Measurements from ENCODE around the gene PSMD9. TPM values are rescaled to one million over a fixed set of nuclear protein-coding genes. Genes with fewer than 3 reads are reported as not detected.
A peak's percentile ranks its signal among the peaks of the same experiment; 100 is the strongest.

Gene PSMD9
- polyA plus RNA-seq, 1 donor from 2014 or later, result 79.3 TPM

DNA sequence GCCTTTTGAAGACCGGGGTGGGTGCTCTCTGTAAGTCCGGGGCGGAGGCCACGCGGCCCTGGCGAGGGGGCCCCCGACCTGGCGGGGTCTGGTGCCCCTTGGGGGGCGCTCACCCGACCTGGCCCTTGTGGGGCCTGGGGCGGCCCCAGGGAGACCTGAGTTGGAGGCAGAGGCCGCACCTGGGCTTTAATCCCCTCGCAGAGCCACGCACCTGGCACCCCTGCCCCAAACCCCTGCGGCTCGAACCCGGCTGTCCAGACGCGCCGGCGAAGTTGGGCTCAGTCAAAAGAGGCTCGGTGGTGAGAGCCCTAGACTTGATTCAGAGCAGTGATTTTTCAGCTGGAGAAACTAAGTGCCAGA lies 30.1 kb downstream of the PSMD9 start:
- Histone ChIP-seq H3K9me3 (ENCODE audit: low read length) (no peaks in the 10 kb centered on the region), H3K27ac (ENCODE audit: low read length) (peak overlapping the region; percentile 20), H3K79me2 (replicated peaks; ENCODE audit: insufficient read depth, low read length) (no peaks in the 10 kb centered on the region), H3K9me2 (ENCODE audit: insufficient read depth, low read length) (no peaks in the 10 kb centered on the region), H3K4me3 (ENCODE audit: low read length) (peak overlapping the region; percentile 83), H3K4me2 (ENCODE audit: low read length) (peak overlapping the region; percentile 73), H2AFZ (ENCODE audit: low read depth, low read length) (no peak overlapping the region), H3K36me3 (ENCODE audit: insufficient read depth, low read length) (no peaks in the 10 kb centered on the region), H4K20me1 (ENCODE audit: insufficient read depth) (no peaks in the 10 kb centered on the region), H3F3A (ENCODE audit: insufficient read depth, low read length, poor library complexity, severe bottlenecking) (no peaks in the 10 kb centered on the region), H3K27me3 (ENCODE audit: insufficient read depth, low read depth, low read length) (no peaks in the 10 kb centered on the region), H3K9ac (ENCODE audit: low read length) (peak overlapping the region; percentile 62)
- TF ChIP-seq RAD21 (conservative IDR thresholded peaks at IDR 0.05) (no peak), TAF1 (IDR thresholded peaks at IDR 0.05; ENCODE audit: low read depth) (no peak), POLR2AphosphoS5 (IDR thresholded peaks at IDR 0.05) (no peak), EP300 (conservative IDR thresholded peaks at IDR 0.05; ENCODE audit: poor library complexity, severe bottlenecking) (no peak), SMC3 (conservative IDR thresholded peaks at IDR 0.05; ENCODE audit: poor library complexity) (no peak), EZH2 (IDR thresholded peaks at IDR 0.05; ENCODE audit: borderline replicate concordance, insufficient read depth, low read length, poor library complexity, severe bottlenecking) (no peak), MXI1 (conservative IDR thresholded peaks at IDR 0.05; ENCODE audit: poor library complexity, severe bottlenecking) (no peak)
- TF ChIP-seq, protein P1, sequence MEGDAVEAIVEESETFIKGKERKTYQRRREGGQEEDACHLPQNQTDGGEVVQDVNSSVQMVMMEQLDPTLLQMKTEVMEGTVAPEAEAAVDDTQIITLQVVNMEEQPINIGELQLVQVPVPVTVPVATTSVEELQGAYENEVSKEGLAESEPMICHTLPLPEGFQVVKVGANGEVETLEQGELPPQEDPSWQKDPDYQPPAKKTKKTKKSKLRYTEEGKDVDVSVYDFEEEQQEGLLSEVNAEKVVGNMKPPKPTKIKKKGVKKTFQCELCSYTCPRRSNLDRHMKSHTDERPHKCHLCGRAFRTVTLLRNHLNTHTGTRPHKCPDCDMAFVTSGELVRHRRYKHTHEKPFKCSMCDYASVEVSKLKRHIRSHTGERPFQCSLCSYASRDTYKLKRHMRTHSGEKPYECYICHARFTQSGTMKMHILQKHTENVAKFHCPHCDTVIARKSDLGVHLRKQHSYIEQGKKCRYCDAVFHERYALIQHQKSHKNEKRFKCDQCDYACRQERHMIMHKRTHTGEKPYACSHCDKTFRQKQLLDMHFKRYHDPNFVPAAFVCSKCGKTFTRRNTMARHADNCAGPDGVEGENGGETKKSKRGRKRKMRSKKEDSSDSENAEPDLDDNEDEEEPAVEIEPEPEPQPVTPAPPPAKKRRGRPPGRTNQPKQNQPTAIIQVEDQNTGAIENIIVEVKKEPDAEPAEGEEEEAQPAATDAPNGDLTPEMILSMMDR (IDR thresholded peaks at IDR 0.05; ENCODE audit: poor library complexity, severe bottlenecking), result no peak
- TF ChIP-seq, protein P2, sequence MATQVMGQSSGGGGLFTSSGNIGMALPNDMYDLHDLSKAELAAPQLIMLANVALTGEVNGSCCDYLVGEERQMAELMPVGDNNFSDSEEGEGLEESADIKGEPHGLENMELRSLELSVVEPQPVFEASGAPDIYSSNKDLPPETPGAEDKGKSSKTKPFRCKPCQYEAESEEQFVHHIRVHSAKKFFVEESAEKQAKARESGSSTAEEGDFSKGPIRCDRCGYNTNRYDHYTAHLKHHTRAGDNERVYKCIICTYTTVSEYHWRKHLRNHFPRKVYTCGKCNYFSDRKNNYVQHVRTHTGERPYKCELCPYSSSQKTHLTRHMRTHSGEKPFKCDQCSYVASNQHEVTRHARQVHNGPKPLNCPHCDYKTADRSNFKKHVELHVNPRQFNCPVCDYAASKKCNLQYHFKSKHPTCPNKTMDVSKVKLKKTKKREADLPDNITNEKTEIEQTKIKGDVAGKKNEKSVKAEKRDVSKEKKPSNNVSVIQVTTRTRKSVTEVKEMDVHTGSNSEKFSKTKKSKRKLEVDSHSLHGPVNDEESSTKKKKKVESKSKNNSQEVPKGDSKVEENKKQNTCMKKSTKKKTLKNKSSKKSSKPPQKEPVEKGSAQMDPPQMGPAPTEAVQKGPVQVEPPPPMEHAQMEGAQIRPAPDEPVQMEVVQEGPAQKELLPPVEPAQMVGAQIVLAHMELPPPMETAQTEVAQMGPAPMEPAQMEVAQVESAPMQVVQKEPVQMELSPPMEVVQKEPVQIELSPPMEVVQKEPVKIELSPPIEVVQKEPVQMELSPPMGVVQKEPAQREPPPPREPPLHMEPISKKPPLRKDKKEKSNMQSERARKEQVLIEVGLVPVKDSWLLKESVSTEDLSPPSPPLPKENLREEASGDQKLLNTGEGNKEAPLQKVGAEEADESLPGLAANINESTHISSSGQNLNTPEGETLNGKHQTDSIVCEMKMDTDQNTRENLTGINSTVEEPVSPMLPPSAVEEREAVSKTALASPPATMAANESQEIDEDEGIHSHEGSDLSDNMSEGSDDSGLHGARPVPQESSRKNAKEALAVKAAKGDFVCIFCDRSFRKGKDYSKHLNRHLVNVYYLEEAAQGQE (IDR thresholded peaks at IDR 0.05; ENCODE audit: borderline replicate concordance), result no peak

DNA sequence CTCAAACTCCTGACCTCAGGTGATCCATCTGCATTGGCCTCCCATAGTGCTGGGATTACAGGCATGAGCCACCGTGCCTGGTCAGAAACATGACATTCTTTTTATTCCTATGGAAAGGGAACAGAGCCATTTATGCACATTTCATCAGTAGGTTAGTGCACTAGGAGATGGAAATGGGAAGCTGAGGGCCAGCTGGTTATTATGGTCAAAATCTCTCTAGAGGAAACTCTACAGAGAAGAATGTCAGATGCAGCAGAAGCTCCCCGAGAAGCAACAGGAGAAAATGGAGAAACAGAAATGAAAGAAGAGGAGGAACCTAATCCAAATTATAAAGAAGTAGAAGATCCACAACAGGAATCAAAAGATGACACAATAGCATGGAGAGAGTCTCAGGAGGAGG lies 32.5 kb downstream of the PSMD9 start:
- H3K27ac ChIP-seq (ENCODE audit: low read length), result no peak overlapping the region
- no peak overlapping the region for H3K9ac ChIP-seq (ENCODE audit: low read length)
- H3F3A ChIP-seq (ENCODE audit: insufficient read depth, low read length, poor library complexity, severe bottlenecking), result no peaks in the 10 kb centered on the region
- H2AFZ ChIP-seq (ENCODE audit: low read depth, low read length), result no peak overlapping the region
- no peaks in the 10 kb centered on the region for H4K20me1 ChIP-seq (ENCODE audit: insufficient read depth)
- no peaks in the 10 kb centered on the region for H3K27me3 ChIP-seq (ENCODE audit: insufficient read depth, low read depth, low read length)
- no peak overlapping the region for H3K4me3 ChIP-seq (ENCODE audit: low read length)
- no peaks in the 10 kb centered on the region for H3K9me3 ChIP-seq (ENCODE audit: low read length)
- no peaks in the 10 kb centered on the region for H3K79me2 ChIP-seq (replicated peaks; ENCODE audit: insufficient read depth, low read length)
- no peak overlapping the region for H3K4me2 ChIP-seq (ENCODE audit: low read length)
- TF ChIP-seq EZH2 (IDR thresholded peaks at IDR 0.05; ENCODE audit: borderline replicate concordance, insufficient read depth, low read length, poor library complexity, severe bottlenecking) (no peak), TAF1 (IDR thresholded peaks at IDR 0.05; ENCODE audit: low read depth) (no peak), EP300 (conservative IDR thresholded peaks at IDR 0.05; ENCODE audit: poor library complexity, severe bottlenecking) (no peak), MXI1 (conservative IDR thresholded peaks at IDR 0.05; ENCODE audit: poor library complexity, severe bottlenecking) (no peak), SMC3 (conservative IDR thresholded peaks at IDR 0.05; ENCODE audit: poor library complexity) (no peak), POLR2AphosphoS5 (IDR thresholded peaks at IDR 0.05) (no peak), RAD21 (conservative IDR thresholded peaks at IDR 0.05) (no peak)
- TF ChIP-seq, protein P2 (IDR thresholded peaks at IDR 0.05; ENCODE audit: borderline replicate concordance), result no peak
- TF ChIP-seq, protein P1 (IDR thresholded peaks at IDR 0.05; ENCODE audit: poor library complexity, severe bottlenecking), result no peak
- H3K36me3 ChIP-seq (ENCODE audit: insufficient read depth, low read length), result no peaks in the 10 kb centered on the region
- no peaks in the 10 kb centered on the region for H3K9me2 ChIP-seq (ENCODE audit: insufficient read depth, low read length)
